MM.1S (cell line): ENCODE data around the gene ROS1.

Experiments used
- CTCF ChIP-seq: fragments of 300-600 bp; sonication (generic); IDR thresholded peaks from 2 replicates; pipeline ENCODE4 v1.5.1; 2016; ENCODE audit warnings: antibody characterized with exemption, low read length, mixed read lengths
- EZH2phosphoT487 ChIP-seq: fragments of 300-600 bp; sonication (generic); IDR thresholded peaks from 2 replicates; pipeline ENCODE4 v1.6.1; 2018; ENCODE audit warnings: antibody characterized with exemption, low read length

GRCh38 chr6:117417851-117418250 lies 7.9 kb downstream of the ROS1 start:
- TF ChIP-seq CTCF (no peak), EZH2phosphoT487 (no peak)
